Measurements from ENCODE around the gene ANKS4B. TPM values are rescaled to one million over a fixed set of nuclear protein-coding genes. Genes with fewer than 3 reads are reported as not detected.

The ANKS4B gene
- total RNA-seq, 1 donor from 2014 or later: not detected

DNA sequence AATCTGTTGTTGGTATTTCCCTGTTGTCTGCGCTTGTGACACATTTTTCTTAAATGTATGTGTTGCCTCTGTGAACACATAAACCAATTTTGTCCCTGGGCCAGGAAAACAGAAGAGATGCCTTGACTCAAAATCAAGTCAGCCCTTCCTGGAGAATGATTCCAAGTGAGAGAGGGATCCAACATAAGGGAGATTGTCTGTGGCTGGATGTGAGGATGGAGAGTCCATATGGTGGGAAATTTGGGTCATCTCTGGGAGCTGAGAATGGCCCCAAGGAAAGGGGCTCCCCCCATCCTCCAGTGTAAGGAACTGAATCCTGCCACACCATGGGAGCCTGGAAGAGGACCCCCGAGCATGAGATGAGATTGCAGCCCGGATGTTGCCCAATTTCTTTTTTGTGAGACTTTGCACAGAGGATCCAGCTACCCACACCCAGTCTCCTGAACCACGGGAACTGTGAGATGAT lies 31.1 kb downstream of the ANKS4B start:
- Histone ChIP-seq H3K9ac (ENCODE audit: low read length) (no peak overlapping the region), H2AFZ (ENCODE audit: low read depth, low read length) (no peak overlapping the region), H3K4me2 (ENCODE audit: low read length) (no peak overlapping the region), H3K27me3 (ENCODE audit: insufficient read depth, low read length) (peaks cover 2% of the 10 kb centered on the region), H3K27ac (ENCODE audit: low read depth, low read length) (no peak overlapping the region), H3K79me2 (ENCODE audit: insufficient read depth, low read length) (no peaks in the 10 kb centered on the region), H3K4me3 (ENCODE audit: insufficient read depth, low read depth, low read length) (no peak overlapping the region), H3K4me1 (ENCODE audit: insufficient read depth, low read length) (peaks cover 8% of the 10 kb centered on the region), H3K9me3 (ENCODE audit: insufficient read depth, low read depth, low read length) (no peaks in the 10 kb centered on the region), H3K36me3 (ENCODE audit: insufficient read depth, low read length) (no peaks in the 10 kb centered on the region), H4K20me1 (ENCODE audit: insufficient read depth, low read length) (no peaks in the 10 kb centered on the region)
- DNase-seq (ENCODE audit: low read depth) (no peak), FAIRE-seq (no peak)
- Mint-ChIP-seq H3K36me3 (ENCODE audit: low read depth, unreplicated experiment) (no peaks in the 10 kb centered on the region), H3K4me3 (ENCODE audit: unreplicated experiment) (no peak overlapping the region), H3K4me1 (ENCODE audit: low read depth, unreplicated experiment) (peaks cover 6% of the 10 kb centered on the region), H3K9me3 (ENCODE audit: unreplicated experiment) (peaks cover 3% of the 10 kb centered on the region), H3K27me3 (ENCODE audit: low read depth, unreplicated experiment) (peaks cover 12% of the 10 kb centered on the region), H3K27ac (ENCODE audit: unreplicated experiment) (no peak overlapping the region)
- TF ChIP-seq EZH2 (IDR thresholded peaks at IDR 0.05; ENCODE audit: insufficient read depth, low read length): no peak
- TF ChIP-seq, protein P1, sequence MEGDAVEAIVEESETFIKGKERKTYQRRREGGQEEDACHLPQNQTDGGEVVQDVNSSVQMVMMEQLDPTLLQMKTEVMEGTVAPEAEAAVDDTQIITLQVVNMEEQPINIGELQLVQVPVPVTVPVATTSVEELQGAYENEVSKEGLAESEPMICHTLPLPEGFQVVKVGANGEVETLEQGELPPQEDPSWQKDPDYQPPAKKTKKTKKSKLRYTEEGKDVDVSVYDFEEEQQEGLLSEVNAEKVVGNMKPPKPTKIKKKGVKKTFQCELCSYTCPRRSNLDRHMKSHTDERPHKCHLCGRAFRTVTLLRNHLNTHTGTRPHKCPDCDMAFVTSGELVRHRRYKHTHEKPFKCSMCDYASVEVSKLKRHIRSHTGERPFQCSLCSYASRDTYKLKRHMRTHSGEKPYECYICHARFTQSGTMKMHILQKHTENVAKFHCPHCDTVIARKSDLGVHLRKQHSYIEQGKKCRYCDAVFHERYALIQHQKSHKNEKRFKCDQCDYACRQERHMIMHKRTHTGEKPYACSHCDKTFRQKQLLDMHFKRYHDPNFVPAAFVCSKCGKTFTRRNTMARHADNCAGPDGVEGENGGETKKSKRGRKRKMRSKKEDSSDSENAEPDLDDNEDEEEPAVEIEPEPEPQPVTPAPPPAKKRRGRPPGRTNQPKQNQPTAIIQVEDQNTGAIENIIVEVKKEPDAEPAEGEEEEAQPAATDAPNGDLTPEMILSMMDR (IDR thresholded peaks at IDR 0.05; ENCODE audit: insufficient read depth, low read depth, low read length): no peak

DNA sequence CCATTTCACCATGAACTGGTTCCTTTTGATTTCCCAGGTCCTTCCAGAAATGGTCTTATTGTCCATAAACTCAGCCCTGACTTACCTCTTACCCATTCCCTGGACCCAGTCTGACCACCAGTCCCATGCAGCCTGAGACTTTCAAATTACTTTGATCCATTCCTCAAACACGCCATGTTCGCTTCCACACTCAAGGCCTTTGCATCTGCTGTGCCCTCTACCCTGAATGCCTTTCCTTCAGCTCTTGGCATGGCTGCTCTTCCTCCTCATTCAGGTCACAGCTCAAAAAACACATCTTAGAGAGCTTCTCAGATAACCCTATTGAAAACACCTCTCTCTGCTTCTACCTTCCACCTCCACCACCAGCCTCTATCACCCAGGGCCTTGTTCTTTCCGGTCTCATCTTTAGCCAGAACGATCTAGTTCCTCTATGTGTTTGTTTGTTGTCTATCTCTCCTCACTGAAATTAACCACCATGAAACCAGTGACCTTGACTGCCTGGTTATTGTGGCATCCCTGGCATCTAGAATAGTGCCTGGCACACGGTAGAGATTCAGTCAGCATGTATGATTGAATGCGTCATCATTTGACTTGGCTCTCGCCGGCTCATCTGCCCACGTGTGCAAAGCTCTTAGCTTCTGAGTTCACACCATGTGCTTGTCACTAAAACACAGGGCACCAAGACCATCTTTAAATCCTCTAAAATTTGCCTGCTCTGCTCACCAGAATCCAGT lies 31.8 kb downstream of the ANKS4B start:
- Histone ChIP-seq H3K27me3 (ENCODE audit: insufficient read depth, low read length) (peaks cover 2% of the 10 kb centered on the region), H3K9ac (ENCODE audit: low read length) (no peak overlapping the region), H3K36me3 (ENCODE audit: insufficient read depth, low read length) (no peaks in the 10 kb centered on the region), H3K27ac (ENCODE audit: low read depth, low read length) (no peak overlapping the region), H4K20me1 (ENCODE audit: insufficient read depth, low read length) (no peaks in the 10 kb centered on the region), H3K79me2 (ENCODE audit: insufficient read depth, low read length) (no peaks in the 10 kb centered on the region), H3K4me2 (ENCODE audit: low read length) (no peak overlapping the region), H3K4me3 (ENCODE audit: insufficient read depth, low read depth, low read length) (no peak overlapping the region), H2AFZ (ENCODE audit: low read depth, low read length) (no peak overlapping the region), H3K9me3 (ENCODE audit: insufficient read depth, low read depth, low read length) (no peaks in the 10 kb centered on the region), H3K4me1 (ENCODE audit: insufficient read depth, low read length) (peaks cover 8% of the 10 kb centered on the region)
- Mint-ChIP-seq H3K27ac (ENCODE audit: unreplicated experiment) (no peak overlapping the region), H3K27me3 (ENCODE audit: low read depth, unreplicated experiment) (peaks cover 7% of the 10 kb centered on the region), H3K4me1 (ENCODE audit: low read depth, unreplicated experiment) (peaks cover 6% of the 10 kb centered on the region), H3K9me3 (ENCODE audit: unreplicated experiment) (peaks cover 3% of the 10 kb centered on the region), H3K4me3 (ENCODE audit: unreplicated experiment) (no peak overlapping the region), H3K36me3 (ENCODE audit: low read depth, unreplicated experiment) (no peaks in the 10 kb centered on the region)
- FAIRE-seq (no peak), DNase-seq (ENCODE audit: low read depth) (no peak)
- TF ChIP-seq, protein P1 (IDR thresholded peaks at IDR 0.05; ENCODE audit: insufficient read depth, low read depth, low read length): no peak
- TF ChIP-seq EZH2 (IDR thresholded peaks at IDR 0.05; ENCODE audit: insufficient read depth, low read length): no peak

DNA sequence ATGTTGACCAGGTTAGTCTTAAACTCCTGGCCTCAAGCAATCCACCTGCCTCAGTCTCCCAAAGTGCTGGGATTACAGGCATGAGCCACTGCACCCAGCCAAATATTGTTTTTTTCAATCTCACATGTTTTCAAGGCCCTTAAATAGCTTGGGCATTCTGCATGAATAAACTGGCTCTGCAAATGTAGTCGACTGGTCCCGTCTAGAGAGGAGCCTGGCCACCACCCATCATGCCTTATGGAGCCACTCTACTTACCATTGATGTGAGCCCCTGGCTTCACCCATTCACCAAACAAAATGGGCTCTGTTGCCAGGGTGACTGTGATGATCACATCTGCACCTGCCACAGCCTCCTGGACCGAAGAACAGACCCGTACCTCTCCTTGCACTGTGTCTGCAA lies 33.8 kb downstream of the ANKS4B start:
- no peak overlapping the region for H3K27ac Mint-ChIP-seq (ENCODE audit: unreplicated experiment)
- H3K79me2 ChIP-seq (ENCODE audit: insufficient read depth, low read length): no peaks in the 10 kb centered on the region
- H3K27me3 ChIP-seq (ENCODE audit: insufficient read depth, low read length): peaks cover 2% of the 10 kb centered on the region
- no peak overlapping the region for H3K27ac ChIP-seq (ENCODE audit: low read depth, low read length)
- H3K4me1 Mint-ChIP-seq (ENCODE audit: low read depth, unreplicated experiment): no peaks in the 10 kb centered on the region
- H3K9ac ChIP-seq (ENCODE audit: low read length): no peak overlapping the region
- H3K36me3 Mint-ChIP-seq (ENCODE audit: low read depth, unreplicated experiment): no peaks in the 10 kb centered on the region
- H3K4me3 ChIP-seq (ENCODE audit: insufficient read depth, low read depth, low read length): no peak overlapping the region
- DNase-seq (ENCODE audit: low read depth): no peak
- peaks cover 10% of the 10 kb centered on the region for H3K27me3 Mint-ChIP-seq (ENCODE audit: low read depth, unreplicated experiment)
- peaks cover 4% of the 10 kb centered on the region for H3K4me1 ChIP-seq (ENCODE audit: insufficient read depth, low read length)
- no peaks in the 10 kb centered on the region for H3K9me3 ChIP-seq (ENCODE audit: insufficient read depth, low read depth, low read length)
- no peaks in the 10 kb centered on the region for H3K36me3 ChIP-seq (ENCODE audit: insufficient read depth, low read length)
- FAIRE-seq: no peak
- H2AFZ ChIP-seq (ENCODE audit: low read depth, low read length): no peak overlapping the region
- no peak for TF ChIP-seq EZH2 (IDR thresholded peaks at IDR 0.05; ENCODE audit: insufficient read depth, low read length)
- TF ChIP-seq, protein P1 (IDR thresholded peaks at IDR 0.05; ENCODE audit: insufficient read depth, low read depth, low read length): no peak
- H4K20me1 ChIP-seq (ENCODE audit: insufficient read depth, low read length): no peaks in the 10 kb centered on the region
- H3K4me3 Mint-ChIP-seq (ENCODE audit: unreplicated experiment): no peak overlapping the region
- peaks cover 3% of the 10 kb centered on the region for H3K9me3 Mint-ChIP-seq (ENCODE audit: unreplicated experiment)
- no peak overlapping the region for H3K4me2 ChIP-seq (ENCODE audit: low read length)
